Neuron (in vitro differentiated cells): ENCODE measurements around the gene ZSCAN16.
A peak's percentile ranks its signal among the peaks of the same experiment; 100 is the strongest.
"Not testable (repeated sequence)": the region's sequence is repeated elsewhere in the genome, so short reads cannot be mapped to it uniquely, and the experiment has no call there.

ENCODE experiments used
- H2AFZ ChIP-seq: one replicate; pipeline ENCODE4 v1.6.1; 2013; ENCODE audit warnings: low read depth, mild to moderate bottlenecking, inconsistent platforms, low read length, moderate library complexity
- H3K27me3 ChIP-seq: one replicate; pipeline ENCODE4 v1.6.1; 2013; ENCODE audit warnings: low read length; ENCODE audit not compliant: insufficient read depth
- H3K36me3 ChIP-seq: one replicate; pipeline ENCODE4 v1.6.1; 2013; ENCODE audit warnings: low read length; ENCODE audit not compliant: insufficient read depth
- H3K4me1 ChIP-seq: one replicate; pipeline ENCODE4 v1.6.1; 2013; ENCODE audit warnings: low read length; ENCODE audit not compliant: insufficient read depth
- H3K4me3 ChIP-seq: 2 replicates; pipeline ENCODE4 v1.5.1; 2013; ENCODE audit warnings: mild to moderate bottlenecking, low read length, moderate library complexity
- H3K9me3 ChIP-seq: one replicate; pipeline ENCODE4 v1.6.1; 2013; ENCODE audit warnings: low read length

Gene ZSCAN16

GRCh38 chr6:28107506-28107905 is 16.9 kb upstream of the ZSCAN16 start:
- Histone ChIP-seq H2AFZ (no peak overlapping the region), H3K36me3 (no peaks in the 10 kb centered on the region), H3K27me3 (no peaks in the 10 kb centered on the region), H3K4me1 (peaks cover 2% of the 10 kb centered on the region), H3K4me3 (no peak overlapping the region), H3K9me3 (no peaks in the 10 kb centered on the region)

- Histone ChIP-seq H3K27me3 (no peaks in the 10 kb centered on the region), H3K9me3 (no peaks in the 10 kb centered on the region), H3K4me3 (no peak overlapping the region), H2AFZ (no peak overlapping the region), H3K4me1 (no peaks in the 10 kb centered on the region), H3K36me3 (peaks cover 21% of the 10 kb centered on the region)
Observed at GRCh38 chr6:28111964-28112363, 12.4 kb upstream of the ZSCAN16 start.

GRCh38 chr6:28115799-28116198 is 8.6 kb upstream of the ZSCAN16 start:
- Histone ChIP-seq H3K4me3 (no peak overlapping the region), H3K27me3 (no peaks in the 10 kb centered on the region), H2AFZ (no peak overlapping the region), H3K9me3 (no peaks in the 10 kb centered on the region), H3K36me3 (peaks cover 54% of the 10 kb centered on the region), H3K4me1 (no peaks in the 10 kb centered on the region)

GRCh38 chr6:28117386-28118050 is 6.9 kb upstream of the ZSCAN16 start:
- H3K27me3 ChIP-seq: no peaks in the 10 kb centered on the region
- no peaks in the 10 kb centered on the region for H3K4me1 ChIP-seq
- no peaks in the 10 kb centered on the region for H3K9me3 ChIP-seq
- H2AFZ ChIP-seq: no peak overlapping the region
- peaks cover 61% of the 10 kb centered on the region for H3K36me3 ChIP-seq
- no peak overlapping the region for H3K4me3 ChIP-seq

- no peak overlapping the region for H2AFZ ChIP-seq
- no peak overlapping the region for H3K4me3 ChIP-seq
- H3K4me1 ChIP-seq: no peaks in the 10 kb centered on the region
- H3K9me3 ChIP-seq: no peaks in the 10 kb centered on the region
- H3K27me3 ChIP-seq: no peaks in the 10 kb centered on the region
- peaks cover 67% of the 10 kb centered on the region for H3K36me3 ChIP-seq
Observed at GRCh38 chr6:28118217-28118616, 6.2 kb upstream of the ZSCAN16 start.

- no peak overlapping the region for H3K4me3 ChIP-seq
- H3K4me1 ChIP-seq: peaks cover 21% of the 10 kb centered on the region
- no peak overlapping the region for H2AFZ ChIP-seq
- no peaks in the 10 kb centered on the region for H3K27me3 ChIP-seq
- H3K9me3 ChIP-seq: no peaks in the 10 kb centered on the region
- peaks cover 61% of the 10 kb centered on the region for H3K36me3 ChIP-seq
Observed at GRCh38 chr6:28121876-28122275, 2.5 kb upstream of the ZSCAN16 start.

GRCh38 chr6:28122283-28122682 is 2.1 kb upstream of the ZSCAN16 start:
- H3K27me3 ChIP-seq, H3K9me3 ChIP-seq, H3K4me3 ChIP-seq, H2AFZ ChIP-seq: not testable (repeated sequence)
- H3K4me1 ChIP-seq: peaks cover 21% of the 10 kb centered on the region
- H3K36me3 ChIP-seq: peaks cover 61% of the 10 kb centered on the region

- Histone ChIP-seq H3K4me1 (peaks cover 21% of the 10 kb centered on the region), H2AFZ (peak overlapping the region; percentile 94), H3K27me3 (no peaks in the 10 kb centered on the region), H3K9me3 (no peaks in the 10 kb centered on the region), H3K36me3 (peaks cover 65% of the 10 kb centered on the region), H3K4me3 (peak overlapping the region; percentile 97)
Observed at GRCh38 chr6:28124971-28125353, 553 bp downstream of the ZSCAN16 start.

- no peaks in the 10 kb centered on the region for H3K27me3 ChIP-seq
- H3K4me1 ChIP-seq: peaks cover 21% of the 10 kb centered on the region
- peaks cover 65% of the 10 kb centered on the region for H3K36me3 ChIP-seq
- H2AFZ ChIP-seq: no peak overlapping the region
- peak overlapping the region; percentile 97 for H3K4me3 ChIP-seq
- H3K9me3 ChIP-seq: no peaks in the 10 kb centered on the region
Observed at GRCh38 chr6:28125401-28125800, 992 bp downstream of the ZSCAN16 start.

- Histone ChIP-seq H3K9me3 (no peaks in the 10 kb centered on the region), H3K4me1 (peaks cover 22% of the 10 kb centered on the region), H3K36me3 (peaks cover 36% of the 10 kb centered on the region), H2AFZ (no peak overlapping the region), H3K27me3 (no peaks in the 10 kb centered on the region), H3K4me3 (no peak overlapping the region)
Observed at GRCh38 chr6:28134015-28134414, 9.6 kb downstream of the ZSCAN16 start.

GRCh38 chr6:28134716-28135115 is 10.3 kb downstream of the ZSCAN16 start:
- Histone ChIP-seq H3K27me3 (no peaks in the 10 kb centered on the region), H3K36me3 (peaks cover 30% of the 10 kb centered on the region), H2AFZ (no peak overlapping the region), H3K9me3 (no peaks in the 10 kb centered on the region), H3K4me1 (peaks cover 22% of the 10 kb centered on the region), H3K4me3 (no peak overlapping the region)

GRCh38 chr6:28135393-28135792 is 11.0 kb downstream of the ZSCAN16 start:
- Histone ChIP-seq H3K36me3 (peaks cover 23% of the 10 kb centered on the region), H3K9me3 (no peaks in the 10 kb centered on the region), H2AFZ (no peak overlapping the region), H3K27me3 (no peaks in the 10 kb centered on the region), H3K4me1 (peaks cover 22% of the 10 kb centered on the region), H3K4me3 (peak overlapping the region; percentile 61)

GRCh38 chr6:28136585-28137504 is 12.4 kb downstream of the ZSCAN16 start:
- Histone ChIP-seq H3K4me1 (peaks cover 22% of the 10 kb centered on the region), H3K27me3 (no peaks in the 10 kb centered on the region), H2AFZ (peak overlapping the region; percentile 83), H3K9me3 (no peaks in the 10 kb centered on the region), H3K4me3 (peak overlapping the region; percentile 61), H3K36me3 (peaks cover 18% of the 10 kb centered on the region)
